ENCODE results near the gene THOC6. TPM values are rescaled to one million over a fixed set of nuclear protein-coding genes. Genes with fewer than 3 reads are reported as not detected.

The THOC6 gene
- total and polyA plus RNA-seq, 9 of the 15 experiments (the other 6 are each of a cell fraction or from before 2014, with no cell fraction given): 2.5 to 65.4 (median 42.3) TPM

DNA sequence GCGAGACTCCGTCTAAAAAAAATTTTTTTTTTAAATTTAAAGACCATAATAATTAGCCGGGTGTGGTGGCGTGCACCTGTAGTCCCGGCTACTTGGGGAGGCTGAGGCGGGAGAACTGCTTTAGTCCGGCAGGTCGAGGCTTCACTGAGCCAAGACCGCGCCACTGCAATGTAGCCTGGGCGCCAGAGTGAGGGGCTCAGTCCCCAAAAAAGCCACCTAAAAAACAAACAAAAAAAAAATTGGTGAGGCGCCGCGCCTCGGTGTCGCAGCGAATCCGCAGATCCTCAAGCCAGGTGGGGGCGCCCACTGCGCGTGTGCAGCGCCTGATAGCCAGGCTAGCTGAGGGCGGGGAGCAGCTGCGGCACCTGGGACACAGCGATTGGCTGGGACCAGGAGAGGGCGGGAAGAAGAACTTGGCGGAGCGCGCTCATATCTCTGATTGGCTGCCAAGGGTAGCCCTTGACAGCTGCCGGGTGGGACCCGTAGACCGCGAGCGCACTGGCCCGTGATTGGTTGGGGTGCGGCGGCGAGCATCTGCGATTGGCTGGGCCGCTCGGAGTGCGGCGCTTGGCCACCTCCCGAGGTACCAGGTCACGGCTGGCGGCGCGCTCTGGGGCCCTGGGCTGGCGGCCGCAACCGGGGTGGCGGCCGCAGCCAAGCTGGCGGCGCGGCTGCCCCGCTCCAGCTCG is 20.1 kb upstream of the THOC6 start (continued):
- TF ChIP-seq ZNF395 (CRISPR knock-in tag; IDR thresholded peaks at IDR 0.05): no peak
- TF ChIP-seq, protein P1, sequence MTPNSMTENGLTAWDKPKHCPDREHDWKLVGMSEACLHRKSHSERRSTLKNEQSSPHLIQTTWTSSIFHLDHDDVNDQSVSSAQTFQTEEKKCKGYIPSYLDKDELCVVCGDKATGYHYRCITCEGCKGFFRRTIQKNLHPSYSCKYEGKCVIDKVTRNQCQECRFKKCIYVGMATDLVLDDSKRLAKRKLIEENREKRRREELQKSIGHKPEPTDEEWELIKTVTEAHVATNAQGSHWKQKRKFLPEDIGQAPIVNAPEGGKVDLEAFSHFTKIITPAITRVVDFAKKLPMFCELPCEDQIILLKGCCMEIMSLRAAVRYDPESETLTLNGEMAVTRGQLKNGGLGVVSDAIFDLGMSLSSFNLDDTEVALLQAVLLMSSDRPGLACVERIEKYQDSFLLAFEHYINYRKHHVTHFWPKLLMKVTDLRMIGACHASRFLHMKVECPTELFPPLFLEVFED (CRISPR knock-in tag; conservative IDR thresholded peaks at IDR 0.05): no peak
- TF ChIP-seq, protein P2, sequence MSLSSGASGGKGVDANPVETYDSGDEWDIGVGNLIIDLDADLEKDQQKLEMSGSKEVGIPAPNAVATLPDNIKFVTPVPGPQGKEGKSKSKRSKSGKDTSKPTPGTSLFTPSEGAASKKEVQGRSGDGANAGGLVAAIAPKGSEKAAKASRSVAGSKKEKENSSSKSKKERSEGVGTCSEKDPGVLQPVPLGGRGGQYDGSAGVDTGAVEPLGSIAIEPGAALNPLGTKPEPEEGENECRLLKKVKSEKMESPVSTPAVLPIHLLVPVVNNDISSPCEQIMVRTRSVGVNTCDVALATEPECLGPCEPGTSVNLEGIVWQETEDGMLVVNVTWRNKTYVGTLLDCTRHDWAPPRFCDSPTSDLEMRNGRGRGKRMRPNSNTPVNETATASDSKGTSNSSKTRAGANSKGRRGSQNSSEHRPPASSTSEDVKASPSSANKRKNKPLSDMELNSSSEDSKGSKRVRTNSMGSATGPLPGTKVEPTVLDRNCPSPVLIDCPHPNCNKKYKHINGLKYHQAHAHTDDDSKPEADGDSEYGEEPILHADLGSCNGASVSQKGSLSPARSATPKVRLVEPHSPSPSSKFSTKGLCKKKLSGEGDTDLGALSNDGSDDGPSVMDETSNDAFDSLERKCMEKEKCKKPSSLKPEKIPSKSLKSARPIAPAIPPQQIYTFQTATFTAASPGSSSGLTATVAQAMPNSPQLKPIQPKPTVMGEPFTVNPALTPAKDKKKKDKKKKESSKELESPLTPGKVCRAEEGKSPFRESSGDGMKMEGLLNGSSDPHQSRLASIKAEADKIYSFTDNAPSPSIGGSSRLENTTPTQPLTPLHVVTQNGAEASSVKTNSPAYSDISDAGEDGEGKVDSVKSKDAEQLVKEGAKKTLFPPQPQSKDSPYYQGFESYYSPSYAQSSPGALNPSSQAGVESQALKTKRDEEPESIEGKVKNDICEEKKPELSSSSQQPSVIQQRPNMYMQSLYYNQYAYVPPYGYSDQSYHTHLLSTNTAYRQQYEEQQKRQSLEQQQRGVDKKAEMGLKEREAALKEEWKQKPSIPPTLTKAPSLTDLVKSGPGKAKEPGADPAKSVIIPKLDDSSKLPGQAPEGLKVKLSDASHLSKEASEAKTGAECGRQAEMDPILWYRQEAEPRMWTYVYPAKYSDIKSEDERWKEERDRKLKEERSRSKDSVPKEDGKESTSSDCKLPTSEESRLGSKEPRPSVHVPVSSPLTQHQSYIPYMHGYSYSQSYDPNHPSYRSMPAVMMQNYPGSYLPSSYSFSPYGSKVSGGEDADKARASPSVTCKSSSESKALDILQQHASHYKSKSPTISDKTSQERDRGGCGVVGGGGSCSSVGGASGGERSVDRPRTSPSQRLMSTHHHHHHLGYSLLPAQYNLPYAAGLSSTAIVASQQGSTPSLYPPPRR (CRISPR knock-in tag; IDR thresholded peaks at IDR 0.05; ENCODE audit: borderline replicate concordance): no peak
- TF ChIP-seq ZNF41 (CRISPR knock-in tag; conservative IDR thresholded peaks at IDR 0.05): no peak
- no peak for TF ChIP-seq IRF9 (tag; IDR thresholded peaks at IDR 0.05)
- TF ChIP-seq HMGN3 (IDR thresholded peaks at IDR 0.05; ENCODE audit: borderline replicate concordance, extremely low read depth, insufficient read length, low read depth, low read length): no peak
- no peak for TF ChIP-seq DIDO1 (tag; IDR thresholded peaks at IDR 0.05; ENCODE audit: low read depth)
- TF ChIP-seq ZNF224 (CRISPR knock-in tag; IDR thresholded peaks at IDR 0.05): no peak
- TF ChIP-seq, protein P3, sequence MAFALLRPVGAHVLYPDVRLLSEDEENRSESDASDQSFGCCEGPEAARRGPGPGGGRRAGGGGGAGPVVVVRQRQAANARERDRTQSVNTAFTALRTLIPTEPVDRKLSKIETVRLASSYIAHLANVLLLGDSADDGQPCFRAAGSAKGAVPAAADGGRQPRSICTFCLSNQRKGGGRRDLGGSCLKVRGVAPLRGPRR (CRISPR knock-in tag; IDR thresholded peaks at IDR 0.05): no peak
- TF ChIP-seq SRSF9 (IDR thresholded peaks at IDR 0.05; ENCODE audit: borderline replicate concordance, low read depth, low read length): no peak
- no peak for TF ChIP-seq ZNF354B (CRISPR knock-in tag; IDR thresholded peaks at IDR 0.05)
- no peak for TF ChIP-seq SUPT5H (IDR thresholded peaks at IDR 0.05)
- TF ChIP-seq FOXJ2 (tag; IDR thresholded peaks at IDR 0.05): no peak
- TF ChIP-seq NKRF (IDR thresholded peaks at IDR 0.05; ENCODE audit: borderline replicate concordance): no peak
- no peak for TF ChIP-seq ZNF717 (CRISPR knock-in tag; IDR thresholded peaks at IDR 0.05)
- TF ChIP-seq NFIX (CRISPR knock-in tag; IDR thresholded peaks at IDR 0.05; ENCODE audit: low read depth): no peak

Data from K562 (cell line).